ENCODE data around the gene UNC5B. TPM values are rescaled to one million over a fixed set of nuclear protein-coding genes. Genes with fewer than 3 reads are reported as not detected.

UNC5B gene
- total and polyA plus RNA-seq, 2 experiments from 2014 or later = 12.7 to 15.5 TPM

- H3K9me3 ChIP-seq (ENCODE audit: low read depth) = no peaks in the 10 kb centered on the region
- peaks cover 48% of the 10 kb centered on the region for H3K4me1 ChIP-seq (ENCODE audit: insufficient read depth)
- peaks cover 79% of the 10 kb centered on the region for H3K79me2 ChIP-seq
- H3K36me3 ChIP-seq (replicated peaks; ENCODE audit: insufficient read depth, low read depth) = no peaks in the 10 kb centered on the region
- H4K20me1 ChIP-seq (ENCODE audit: insufficient read depth, poor library complexity, severe bottlenecking) = peaks cover 11% of the 10 kb centered on the region
- no peaks in the 10 kb centered on the region for H3K9me2 ChIP-seq (replicated peaks; ENCODE audit: insufficient read depth)
- H3K4me2 ChIP-seq = peak overlapping the region; percentile 96
- H3K27ac ChIP-seq = peak overlapping the region; percentile 78
- peak overlapping the region; percentile 41 for H2AFZ ChIP-seq
- H3K27me3 ChIP-seq = no peaks in the 10 kb centered on the region
- peak overlapping the region; percentile 47 for H3K4me3 ChIP-seq
- TF ChIP-seq EZH2 (IDR thresholded peaks at IDR 0.05; ENCODE audit: borderline replicate concordance) = no peak
- TF ChIP-seq, protein P1, sequence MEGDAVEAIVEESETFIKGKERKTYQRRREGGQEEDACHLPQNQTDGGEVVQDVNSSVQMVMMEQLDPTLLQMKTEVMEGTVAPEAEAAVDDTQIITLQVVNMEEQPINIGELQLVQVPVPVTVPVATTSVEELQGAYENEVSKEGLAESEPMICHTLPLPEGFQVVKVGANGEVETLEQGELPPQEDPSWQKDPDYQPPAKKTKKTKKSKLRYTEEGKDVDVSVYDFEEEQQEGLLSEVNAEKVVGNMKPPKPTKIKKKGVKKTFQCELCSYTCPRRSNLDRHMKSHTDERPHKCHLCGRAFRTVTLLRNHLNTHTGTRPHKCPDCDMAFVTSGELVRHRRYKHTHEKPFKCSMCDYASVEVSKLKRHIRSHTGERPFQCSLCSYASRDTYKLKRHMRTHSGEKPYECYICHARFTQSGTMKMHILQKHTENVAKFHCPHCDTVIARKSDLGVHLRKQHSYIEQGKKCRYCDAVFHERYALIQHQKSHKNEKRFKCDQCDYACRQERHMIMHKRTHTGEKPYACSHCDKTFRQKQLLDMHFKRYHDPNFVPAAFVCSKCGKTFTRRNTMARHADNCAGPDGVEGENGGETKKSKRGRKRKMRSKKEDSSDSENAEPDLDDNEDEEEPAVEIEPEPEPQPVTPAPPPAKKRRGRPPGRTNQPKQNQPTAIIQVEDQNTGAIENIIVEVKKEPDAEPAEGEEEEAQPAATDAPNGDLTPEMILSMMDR (IDR thresholded peaks at IDR 0.05; ENCODE audit: poor library complexity) = no peak
- TF ChIP-seq EZH2phosphoT487 (IDR thresholded peaks at IDR 0.05; ENCODE audit: low read depth, severe bottlenecking, unreplicated experiment) = no peak
- DNase-seq (ENCODE audit: low spot score) = no peak
- WGBS (ENCODE audit: low lambda C conversion rate, missing lambda C conversion rate) = 40% methylated on average over 8 of the region's 8 CpGs
Observed at GRCh38 chr10:71216751-71217265, 4.4 kb downstream of the UNC5B start.

- TF ChIP-seq EZH2 (IDR thresholded peaks at IDR 0.05; ENCODE audit: borderline replicate concordance) (no peak), EZH2phosphoT487 (IDR thresholded peaks at IDR 0.05; ENCODE audit: low read depth, severe bottlenecking, unreplicated experiment) (no peak)
- TF ChIP-seq, protein P1 (IDR thresholded peaks at IDR 0.05; ENCODE audit: poor library complexity) = no peak
- Histone ChIP-seq H3K9me3 (ENCODE audit: low read depth) (no peaks in the 10 kb centered on the region), H3K4me1 (ENCODE audit: insufficient read depth) (peaks cover 47% of the 10 kb centered on the region), H3K36me3 (replicated peaks; ENCODE audit: insufficient read depth, low read depth) (no peaks in the 10 kb centered on the region), H3K4me2 (peak overlapping the region; percentile 96), H4K20me1 (ENCODE audit: insufficient read depth, poor library complexity, severe bottlenecking) (peaks cover 11% of the 10 kb centered on the region), H3K9me2 (replicated peaks; ENCODE audit: insufficient read depth) (no peaks in the 10 kb centered on the region), H3K27me3 (no peaks in the 10 kb centered on the region), H3K27ac (peak overlapping the region; percentile 78), H2AFZ (peak overlapping the region; percentile 41), H3K4me3 (peak overlapping the region; percentile 47), H3K79me2 (peaks cover 82% of the 10 kb centered on the region)
- peak; percentile 67 for DNase-seq (ENCODE audit: low spot score)
- WGBS (ENCODE audit: low lambda C conversion rate, missing lambda C conversion rate) = 4% methylated on average over 48 of the region's 57 CpGs
Observed at GRCh38 chr10:71217266-71218045, 5.1 kb downstream of the UNC5B start.

- H4K20me1 ChIP-seq (ENCODE audit: insufficient read depth, poor library complexity, severe bottlenecking) = peaks cover 11% of the 10 kb centered on the region
- H3K4me2 ChIP-seq = peak overlapping the region; percentile 96
- TF ChIP-seq, protein P1 (IDR thresholded peaks at IDR 0.05; ENCODE audit: poor library complexity) = no peak
- no peak for TF ChIP-seq EZH2phosphoT487 (IDR thresholded peaks at IDR 0.05; ENCODE audit: low read depth, severe bottlenecking, unreplicated experiment)
- TF ChIP-seq EZH2 (IDR thresholded peaks at IDR 0.05; ENCODE audit: borderline replicate concordance) = no peak
- H3K27ac ChIP-seq = peak overlapping the region; percentile 78
- no peaks in the 10 kb centered on the region for H3K27me3 ChIP-seq
- no peaks in the 10 kb centered on the region for H3K9me3 ChIP-seq (ENCODE audit: low read depth)
- H3K4me3 ChIP-seq = no peak overlapping the region
- H3K36me3 ChIP-seq (replicated peaks; ENCODE audit: insufficient read depth, low read depth) = no peaks in the 10 kb centered on the region
- no peak for DNase-seq (ENCODE audit: low spot score)
- H3K4me1 ChIP-seq (ENCODE audit: insufficient read depth) = peaks cover 51% of the 10 kb centered on the region
- no peaks in the 10 kb centered on the region for H3K9me2 ChIP-seq (replicated peaks; ENCODE audit: insufficient read depth)
- peaks cover 79% of the 10 kb centered on the region for H3K79me2 ChIP-seq
- H2AFZ ChIP-seq = no peak overlapping the region
- WGBS (ENCODE audit: low lambda C conversion rate, missing lambda C conversion rate) = 48% methylated on average over 4 of the region's 4 CpGs
Observed at GRCh38 chr10:71218046-71218650, 5.8 kb downstream of the UNC5B start.
